ENCODE results near the gene PRKCA.

Gene PRKCA

DNA sequence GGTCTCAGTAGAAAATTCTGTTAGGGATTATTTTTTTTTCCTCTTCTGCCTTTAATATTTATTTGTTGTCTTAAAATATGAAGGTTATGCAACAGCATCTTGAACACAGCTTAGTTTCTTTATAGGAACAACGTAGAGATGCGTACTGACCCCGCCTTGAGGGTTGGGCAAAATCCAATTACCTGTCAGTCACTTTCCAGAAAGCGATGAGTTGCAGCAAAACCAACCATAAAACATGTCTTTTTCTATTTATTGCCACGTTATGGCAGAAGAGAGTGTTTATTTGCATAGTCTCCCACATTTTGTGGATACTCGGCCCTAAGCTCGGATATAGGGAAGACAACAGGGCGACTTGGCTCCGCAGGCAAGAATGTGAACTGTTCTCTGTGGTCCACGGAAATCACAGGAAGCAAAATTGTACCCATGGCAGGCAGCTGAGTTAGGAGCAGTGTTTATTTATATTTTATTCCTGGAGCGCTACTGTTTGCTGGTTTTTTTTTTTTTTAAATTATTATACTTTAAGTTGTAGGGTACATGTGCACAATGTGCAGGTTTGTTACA lies 488.2 kb downstream of the PRKCA start:
- no peak for DNase-seq

DNA sequence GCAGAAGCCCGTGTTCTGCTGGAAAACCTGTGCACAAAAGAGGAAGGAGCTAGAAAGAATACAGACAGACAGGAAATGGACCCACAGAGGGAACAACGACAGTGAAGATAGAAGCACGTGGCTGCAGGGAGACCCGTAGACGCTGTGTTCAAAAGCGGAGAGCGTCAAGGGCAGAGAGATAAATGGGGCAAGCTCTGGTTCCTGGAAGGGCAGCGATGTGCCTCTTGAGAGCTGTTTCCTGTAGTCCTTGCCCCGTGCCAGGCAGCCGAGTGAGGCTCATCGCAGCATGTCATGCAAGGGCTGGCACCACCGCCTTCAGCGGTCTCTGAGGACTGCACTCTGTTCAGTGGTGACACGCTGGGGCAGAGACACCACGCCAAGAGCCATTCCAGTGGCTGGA lies 488.9 kb downstream of the PRKCA start:
- no peak for DNase-seq

DNA sequence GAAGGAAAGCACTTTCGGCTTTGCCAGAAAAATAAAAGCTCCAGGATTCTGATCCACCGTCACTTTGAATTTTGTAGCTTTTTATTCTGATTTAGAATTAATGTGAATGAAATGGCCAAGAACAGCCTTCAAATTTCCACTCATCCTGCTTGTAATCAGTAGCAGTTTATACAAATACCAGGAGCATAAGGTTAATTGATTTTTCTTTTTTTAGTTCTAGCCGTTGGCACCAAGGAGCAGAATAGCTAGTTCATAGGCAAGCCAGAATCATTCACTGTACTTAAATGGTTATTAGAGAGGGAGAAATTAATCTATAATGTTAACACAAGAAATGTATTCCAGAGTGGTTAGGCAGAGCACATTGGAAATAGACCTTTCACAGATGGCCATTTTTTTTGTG lies 491.4 kb downstream of the PRKCA start:
- DNase-seq: no peak

DNA sequence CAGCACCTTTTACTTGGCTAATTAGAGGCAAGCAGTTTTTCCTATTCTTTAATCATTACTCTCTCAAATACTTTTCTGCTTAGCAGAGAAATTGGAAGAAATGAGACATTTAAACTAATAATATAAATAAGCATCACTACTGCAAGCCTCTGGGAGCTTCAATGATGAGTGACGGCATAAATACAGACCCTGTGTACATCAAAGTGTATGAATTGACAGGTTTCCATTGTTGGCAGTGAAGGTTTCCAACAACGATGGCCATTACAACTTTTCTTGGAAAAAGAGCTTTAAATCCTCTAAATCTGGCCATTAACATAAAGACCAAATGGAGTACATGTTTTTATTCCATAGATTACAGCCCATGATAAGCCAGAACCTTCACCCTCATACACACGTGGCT lies 493.1 kb downstream of the PRKCA start:
- DNase-seq: no peak

DNA sequence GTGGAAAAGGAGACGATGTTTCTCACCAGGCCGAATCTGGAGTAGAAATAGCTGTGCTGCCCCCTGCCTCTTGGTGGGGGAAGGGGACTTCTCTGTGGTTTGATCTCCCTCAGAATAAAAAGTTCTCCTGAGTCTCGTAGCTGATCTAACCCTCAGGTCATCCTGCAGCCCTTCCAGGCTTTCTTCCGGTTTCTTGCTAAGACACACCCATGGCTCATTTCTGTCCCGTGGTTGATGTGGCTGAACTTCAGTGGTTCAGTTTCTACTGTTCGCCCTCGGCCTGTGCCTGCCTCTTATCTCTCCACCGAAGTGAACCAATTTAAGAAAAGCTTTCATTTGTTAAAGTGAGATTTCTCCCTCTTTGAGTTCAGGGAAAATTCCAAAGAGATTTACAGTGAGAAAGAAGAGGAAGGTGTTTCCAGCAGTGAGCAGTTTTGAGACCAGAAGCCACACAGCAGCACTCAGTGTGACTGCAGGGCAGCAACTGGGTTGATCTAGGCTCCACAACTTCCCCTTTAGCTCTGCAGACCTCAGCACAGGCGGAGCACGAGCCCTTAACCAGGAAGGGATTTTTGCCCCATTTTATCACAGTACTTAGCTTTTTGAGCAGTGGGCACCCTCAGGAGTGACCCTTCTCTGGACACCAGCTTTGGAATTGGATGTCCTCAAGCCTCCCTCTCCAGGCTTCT lies 497.6 kb downstream of the PRKCA start:
- no peak for DNase-seq

DNA sequence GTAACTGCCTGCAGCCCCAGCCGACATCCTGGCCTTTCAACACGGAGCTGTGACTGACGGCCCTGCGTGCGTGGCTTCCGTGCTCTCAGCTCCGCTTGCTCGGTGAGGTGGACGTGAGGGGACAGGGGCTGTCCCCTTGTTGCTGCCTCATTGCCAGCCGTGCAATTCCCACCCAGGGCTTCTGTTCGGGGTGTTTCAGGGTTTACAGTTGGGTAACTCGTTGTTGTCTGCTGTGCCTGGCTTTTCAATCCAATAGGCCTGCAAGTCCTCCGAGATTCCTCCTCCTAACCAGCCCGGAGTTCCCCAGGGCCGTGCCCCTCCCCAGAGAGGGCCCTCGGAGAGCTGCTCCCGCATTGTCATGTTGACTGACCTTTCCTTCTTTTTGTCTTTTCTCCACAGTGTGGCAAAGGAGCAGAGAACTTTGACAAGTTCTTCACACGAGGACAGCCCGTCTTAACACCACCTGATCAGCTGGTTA lies 501.1 kb downstream of the PRKCA start:
- DNase-seq: no peak

DNA sequence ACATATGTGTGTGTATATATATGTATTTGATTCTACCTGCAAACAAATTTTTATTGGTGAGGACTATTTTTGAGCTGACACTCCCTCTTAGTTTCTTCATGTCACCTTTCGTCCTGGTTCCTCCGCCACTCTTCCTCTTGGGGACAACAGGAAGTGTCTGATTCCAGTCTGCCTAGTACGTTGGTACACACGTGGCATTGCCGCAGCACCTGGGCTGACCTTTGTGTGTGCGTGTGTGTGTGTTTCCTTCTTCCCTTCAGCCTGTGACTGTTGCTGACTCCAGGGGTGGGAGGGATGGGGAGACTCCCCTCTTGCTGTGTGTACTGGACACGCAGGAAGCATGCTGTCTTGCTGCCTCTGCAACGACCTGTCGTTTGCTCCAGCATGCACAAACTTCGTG lies 503.2 kb downstream of the PRKCA start:
- no peak for DNase-seq

DNA sequence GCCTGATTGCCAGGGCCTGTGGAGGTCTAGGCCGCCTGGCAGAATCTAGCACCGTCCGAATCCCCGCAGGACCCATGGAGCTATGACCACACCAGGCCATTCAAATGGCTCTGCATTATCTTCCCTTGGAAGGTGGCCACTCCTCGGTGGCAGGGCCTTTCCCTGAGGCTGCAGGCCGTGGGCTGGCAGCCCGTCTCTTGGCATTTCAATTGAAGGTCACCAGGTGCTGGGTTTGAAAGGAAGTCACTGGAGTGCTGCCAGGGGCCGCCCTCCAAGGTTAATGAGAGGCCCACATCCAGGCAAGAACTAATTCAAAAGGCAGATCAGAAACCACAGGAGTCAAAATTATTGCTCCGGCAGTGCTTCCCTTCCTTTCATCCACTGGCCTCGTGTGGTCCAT lies 504.8 kb downstream of the PRKCA start:
- no peak for DNase-seq

DNA sequence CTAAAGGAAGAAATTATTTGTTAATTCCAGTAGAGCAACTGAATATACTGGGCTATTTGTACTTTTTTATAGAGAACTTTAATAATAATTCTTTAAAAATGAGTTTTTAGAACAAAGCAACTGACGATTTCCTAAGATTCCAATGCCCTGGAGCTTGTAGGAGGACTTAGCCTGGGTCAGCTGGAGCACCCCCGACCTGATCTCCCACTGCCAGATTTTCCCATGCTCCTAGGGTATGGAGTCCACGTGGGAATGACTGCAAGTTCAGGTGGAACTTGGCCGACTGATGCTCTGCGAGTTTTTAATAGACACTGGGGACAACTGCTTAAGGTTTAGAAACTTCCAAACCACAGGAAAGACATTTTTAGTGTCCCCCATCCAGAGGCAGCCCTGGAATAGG lies 507.0 kb downstream of the PRKCA start:
- no peak for DNase-seq

DNA sequence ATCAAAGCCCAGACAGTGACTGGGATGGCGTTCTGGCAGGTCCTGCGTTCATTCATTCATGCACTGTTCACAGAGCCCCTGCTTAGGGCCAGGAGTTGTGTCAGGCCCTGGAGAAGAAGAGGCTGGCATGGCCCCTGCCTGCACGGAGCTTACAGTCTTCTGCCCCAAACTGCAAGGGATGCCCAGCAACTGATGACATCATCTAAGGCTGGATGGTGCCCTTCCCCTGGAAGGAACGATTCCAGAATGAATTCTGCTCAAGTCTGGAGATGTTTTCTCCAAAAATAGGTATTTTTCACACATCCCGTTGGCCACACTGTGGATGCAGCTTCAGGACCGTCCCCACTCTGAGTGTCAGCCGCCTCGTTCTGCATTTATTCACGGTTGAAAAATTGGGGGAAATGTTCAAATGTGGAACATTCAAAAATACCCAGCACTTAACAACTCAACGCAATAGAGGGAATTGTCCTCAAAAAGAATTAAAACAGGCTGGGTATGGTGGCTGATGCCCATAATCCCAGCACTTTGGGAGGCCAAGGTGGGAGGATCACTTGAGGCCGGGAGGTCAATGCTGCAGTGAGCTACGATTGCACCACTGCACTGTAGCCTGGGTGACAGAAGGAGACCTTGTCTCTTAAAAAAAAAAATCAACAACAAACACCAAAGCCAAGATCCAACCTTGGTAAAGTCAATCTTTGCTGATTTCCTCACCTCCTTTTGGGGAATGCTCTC lies 508.7 kb downstream of the PRKCA start:
- no peak for DNase-seq

DNA sequence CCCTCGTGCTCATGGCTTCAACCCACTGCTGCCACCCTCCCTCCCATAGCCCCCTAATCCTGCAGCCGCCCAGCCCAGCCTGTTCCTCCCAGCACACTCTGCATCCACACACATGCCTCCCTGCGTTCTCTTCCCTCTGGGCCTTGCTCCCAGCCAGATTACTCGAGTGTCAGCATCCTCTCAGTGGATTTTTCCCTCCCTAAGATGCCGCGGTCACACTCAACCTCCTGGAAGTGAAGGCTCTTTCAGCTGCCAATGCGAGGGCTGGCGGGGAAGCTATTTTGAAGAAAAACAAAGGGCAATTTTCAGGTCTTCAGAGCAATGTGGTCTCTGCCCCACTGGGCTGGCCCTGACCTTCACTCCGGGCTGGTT lies 509.3 kb downstream of the PRKCA start:
- DNase-seq: no peak

DNA sequence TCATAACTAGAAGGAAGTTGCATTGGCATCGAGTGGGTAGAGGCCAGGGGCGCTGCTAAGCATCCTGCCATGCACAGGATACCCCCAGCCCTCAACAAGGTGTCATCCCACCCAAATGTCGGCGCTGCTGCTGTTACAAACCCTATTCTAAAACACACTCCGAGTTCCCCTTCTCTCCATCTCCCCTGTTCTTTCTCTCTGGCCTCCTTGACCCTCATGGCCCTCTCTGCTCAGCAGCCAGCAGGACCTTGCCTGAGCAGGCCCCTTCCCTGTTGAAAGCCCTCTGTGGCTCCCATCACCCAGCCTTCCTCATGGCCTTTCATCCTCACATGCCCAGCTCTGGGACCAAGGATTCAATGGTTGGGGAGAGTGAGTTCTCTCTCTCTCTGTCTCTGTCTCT lies 510.2 kb downstream of the PRKCA start:
- DNase-seq: no peak

DNA sequence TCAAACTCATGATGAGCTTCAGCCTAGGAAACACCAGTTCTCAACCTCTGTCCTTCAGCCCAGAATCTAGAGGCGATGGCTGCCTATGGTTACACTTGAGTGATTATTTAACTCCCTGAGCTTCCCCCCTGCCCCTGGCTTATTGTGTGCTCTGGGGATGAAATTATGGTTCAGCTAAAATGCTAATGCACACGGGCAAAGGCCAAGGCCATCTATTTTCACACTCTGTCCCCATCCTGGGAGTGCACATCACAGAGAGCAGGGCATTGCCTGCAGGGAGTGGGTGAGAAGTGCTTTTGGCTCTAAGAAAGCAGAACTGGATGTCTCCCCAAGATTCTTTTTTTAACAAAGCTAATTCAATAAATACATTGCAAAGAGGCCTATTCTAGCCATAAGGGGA lies 510.9 kb downstream of the PRKCA start:
- DNase-seq: no peak

DNA sequence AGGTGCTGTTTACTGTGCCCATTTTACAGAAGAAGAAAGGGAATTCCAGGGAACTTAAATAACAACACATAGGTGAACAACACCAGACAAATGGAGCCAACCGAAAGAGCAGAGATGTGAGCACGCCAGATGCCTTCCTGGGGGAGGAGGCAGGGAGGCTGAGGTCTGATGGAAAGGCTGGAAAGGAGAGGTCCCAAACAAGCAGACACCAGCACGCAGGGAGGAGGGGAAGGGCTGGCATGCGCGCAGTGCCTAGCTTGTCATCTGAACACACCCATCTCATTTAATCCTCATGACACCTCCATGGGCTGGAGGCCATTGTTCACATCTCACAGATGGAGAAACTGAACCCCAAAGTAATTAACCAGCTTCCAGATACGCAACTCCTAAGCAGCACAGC lies 511.6 kb downstream of the PRKCA start:
- no peak for DNase-seq

DNA sequence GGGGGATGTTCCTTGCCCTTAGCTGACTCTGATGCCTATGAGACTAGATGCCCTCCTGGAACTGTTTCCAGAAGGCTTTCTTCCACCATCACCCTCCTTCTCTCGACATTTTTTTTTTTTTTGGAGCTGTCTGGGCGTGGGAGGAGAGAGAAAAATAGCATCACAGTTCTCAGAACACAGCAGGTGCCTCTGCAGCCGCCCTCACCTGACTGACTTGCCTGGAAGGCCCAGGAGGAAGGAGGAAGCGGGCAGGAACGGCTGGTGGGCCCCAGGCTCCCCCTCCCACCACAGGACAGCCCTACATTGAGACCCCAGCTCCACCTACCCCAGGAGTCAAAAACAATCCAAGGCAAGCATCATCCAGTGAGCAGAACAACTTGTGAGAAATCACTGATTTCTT lies 512.2 kb downstream of the PRKCA start:
- no peak for DNase-seq

DNA sequence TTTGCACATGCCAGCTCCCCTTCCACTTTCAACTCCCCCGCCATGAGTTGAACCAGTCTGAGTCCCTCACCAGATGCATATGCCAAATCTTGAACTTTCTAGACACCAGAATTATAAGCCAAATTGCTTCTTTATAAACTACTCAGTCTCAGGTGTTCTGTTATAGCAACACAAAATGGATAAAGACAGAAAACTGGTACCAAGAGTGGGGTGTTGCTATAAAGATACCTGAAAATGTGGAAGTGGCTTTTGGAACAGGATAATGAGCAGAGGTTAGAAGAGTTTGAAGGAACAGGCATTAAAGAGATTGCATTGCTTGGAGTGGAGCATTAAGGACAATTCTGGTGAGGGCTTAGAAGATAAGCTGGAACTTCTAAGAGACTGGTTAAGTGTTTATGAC lies 515.3 kb downstream of the PRKCA start:
- DNase-seq: no peak

DNA sequence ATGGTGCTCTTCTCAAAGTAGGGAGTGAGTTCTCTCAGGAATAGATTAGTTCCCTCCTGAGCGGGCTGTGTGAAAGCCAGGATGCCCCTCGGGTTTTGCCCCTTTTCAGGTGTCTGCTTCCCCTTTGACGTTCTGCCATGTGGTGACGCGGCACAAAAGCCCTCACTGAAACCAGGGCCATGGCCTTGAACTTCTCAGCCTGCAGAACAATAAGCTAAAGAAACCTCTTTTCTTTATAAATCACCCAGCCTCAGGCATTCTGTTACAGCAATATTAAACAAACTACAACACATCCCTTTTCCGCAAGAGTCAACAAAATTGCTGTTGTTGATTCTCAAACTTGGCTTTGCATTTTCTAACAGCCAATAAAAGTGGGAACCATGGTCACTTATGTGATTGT lies 517.1 kb downstream of the PRKCA start:
- no peak for DNase-seq

DNA sequence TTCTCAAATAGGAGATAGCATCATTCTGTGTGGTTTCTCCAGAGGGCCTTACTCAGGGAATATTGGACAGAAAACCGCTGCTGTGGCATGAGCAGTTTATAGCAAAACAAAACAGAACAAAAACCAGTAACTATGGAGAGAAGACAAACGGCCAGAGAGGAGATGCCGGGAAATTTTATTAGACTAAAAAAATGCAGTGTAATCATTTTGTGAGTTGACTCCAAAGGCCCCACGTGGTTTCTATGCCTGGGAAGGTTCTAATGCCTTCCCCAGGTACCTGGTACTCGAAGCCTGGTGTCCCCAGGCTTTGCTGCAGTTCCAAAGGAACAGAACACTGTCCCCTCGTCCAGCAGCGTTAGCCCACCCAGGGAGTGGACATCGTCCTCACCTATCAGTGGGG lies 519.6 kb downstream of the PRKCA start:
- DNase-seq: no peak

DNA sequence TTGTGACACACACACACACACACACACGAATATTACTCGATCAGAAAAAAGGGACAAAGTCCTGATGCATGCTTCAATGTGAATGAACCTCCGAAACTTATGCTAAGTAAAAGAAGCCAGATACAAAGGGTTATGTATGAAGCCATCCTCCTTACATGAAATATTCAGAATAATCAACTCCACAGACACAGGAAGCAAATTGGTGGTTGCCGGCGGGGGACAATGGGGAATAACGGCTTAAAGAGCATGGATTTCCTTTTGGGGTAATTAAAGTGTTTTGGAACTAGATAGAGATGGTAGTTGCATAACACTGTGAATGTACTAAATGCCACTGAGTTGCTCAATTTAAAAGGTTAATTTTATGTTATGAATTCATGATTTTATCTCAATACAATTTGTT lies 524.4 kb downstream of the PRKCA start:
- DNase-seq: no peak

DNA sequence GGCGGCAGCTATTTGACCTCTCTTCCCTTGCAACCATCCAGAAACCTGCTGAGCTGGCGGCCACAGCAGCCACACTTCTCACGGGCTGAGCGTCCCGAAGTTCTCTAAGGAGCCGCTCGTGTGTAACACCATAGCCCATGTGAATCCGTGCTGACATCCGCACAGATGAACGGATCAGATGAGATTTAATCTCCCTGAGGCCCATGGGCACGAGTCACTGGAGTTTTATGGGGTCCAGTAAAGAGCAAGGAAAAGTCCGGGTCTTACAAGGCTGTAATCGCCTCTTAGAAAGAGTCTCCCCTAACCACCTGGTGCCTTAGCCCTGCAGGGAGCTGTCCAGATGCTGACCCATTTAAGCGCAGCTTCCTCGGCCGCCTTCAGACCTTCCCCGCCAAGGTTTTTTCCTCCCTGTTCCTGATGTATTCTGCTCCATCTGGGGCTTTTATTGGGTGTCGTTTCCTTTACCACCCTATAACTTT lies 527.0 kb downstream of the PRKCA start:
- no peak for DNase-seq

DNA sequence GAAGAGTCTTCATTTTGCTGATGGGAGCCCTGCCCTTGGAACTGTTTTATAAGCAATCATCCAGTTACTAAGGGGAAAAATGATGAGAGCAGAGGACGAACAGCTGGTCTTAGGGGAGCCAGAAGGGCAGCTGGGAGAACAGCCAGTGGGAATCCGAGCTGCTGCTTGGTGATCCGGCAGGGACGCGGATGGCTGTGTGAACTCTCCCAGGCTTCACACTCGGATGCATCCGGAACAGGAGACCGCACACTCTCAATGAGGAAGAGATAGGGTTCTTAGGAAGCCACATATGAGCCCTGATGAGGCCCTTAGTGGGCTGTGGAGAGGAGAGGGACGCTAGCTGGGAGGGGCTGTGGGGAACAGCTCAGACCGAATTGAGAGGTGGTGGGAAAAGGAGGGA lies 527.5 kb downstream of the PRKCA start:
- no peak for DNase-seq

DNA sequence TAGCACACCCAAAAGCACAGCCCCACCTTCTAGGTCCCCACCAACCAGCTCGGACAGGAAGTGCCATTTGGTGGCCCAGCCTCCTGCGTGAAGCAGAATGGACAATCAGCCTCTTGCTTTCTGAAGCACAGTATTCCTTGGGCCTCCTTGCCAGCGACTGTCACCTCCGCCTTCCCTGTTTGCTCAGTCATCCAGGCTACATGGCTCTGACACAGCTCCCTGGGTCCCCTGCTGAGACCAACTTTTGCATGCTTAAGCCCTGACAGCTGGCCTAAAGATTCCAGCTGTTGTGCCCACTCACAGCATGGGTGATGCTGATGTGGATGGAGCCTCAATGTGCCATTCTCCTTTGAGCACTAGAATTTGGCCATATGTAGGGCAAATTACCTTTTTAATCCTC lies 528.0 kb downstream of the PRKCA start:
- DNase-seq: no peak

DNA sequence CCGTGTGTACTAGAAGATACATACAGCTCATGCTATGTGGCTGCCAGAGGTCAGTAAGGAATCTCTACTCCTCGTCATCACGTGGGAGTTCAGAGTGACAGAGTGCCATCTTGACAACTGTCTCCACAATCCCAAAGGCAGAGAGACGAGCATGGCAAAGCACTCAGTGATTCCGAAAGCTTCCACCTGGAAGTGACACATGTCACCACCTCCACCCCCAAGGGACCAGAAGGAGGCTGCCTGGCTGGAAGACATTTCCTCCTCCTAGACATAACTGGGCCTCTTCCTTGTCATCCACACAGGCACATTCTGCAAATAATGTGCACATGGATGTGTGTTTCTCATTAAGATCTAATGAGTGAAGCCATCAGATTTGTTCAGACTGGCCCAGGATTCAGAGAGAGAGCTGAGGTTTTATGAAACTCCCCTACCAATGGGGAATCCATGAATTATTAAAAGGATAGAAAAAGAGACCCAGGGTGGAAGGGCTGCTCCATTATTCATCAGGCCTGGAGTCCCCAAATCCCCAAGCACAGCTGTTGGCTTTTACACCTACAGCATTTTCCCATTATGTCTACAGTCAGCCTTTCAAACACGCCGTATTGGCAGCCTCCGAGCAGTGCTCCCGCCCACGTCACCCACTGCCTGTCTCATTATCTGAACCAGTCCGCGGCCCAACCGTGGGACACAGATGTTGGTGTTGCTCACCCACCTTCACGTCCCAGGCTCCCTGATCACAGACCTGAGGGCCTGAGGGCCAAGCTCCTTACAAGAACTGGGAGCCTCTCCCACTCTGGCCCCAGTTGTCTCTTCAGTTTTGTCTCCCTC lies 529.2 kb downstream of the PRKCA start:
- no peak for DNase-seq

DNA sequence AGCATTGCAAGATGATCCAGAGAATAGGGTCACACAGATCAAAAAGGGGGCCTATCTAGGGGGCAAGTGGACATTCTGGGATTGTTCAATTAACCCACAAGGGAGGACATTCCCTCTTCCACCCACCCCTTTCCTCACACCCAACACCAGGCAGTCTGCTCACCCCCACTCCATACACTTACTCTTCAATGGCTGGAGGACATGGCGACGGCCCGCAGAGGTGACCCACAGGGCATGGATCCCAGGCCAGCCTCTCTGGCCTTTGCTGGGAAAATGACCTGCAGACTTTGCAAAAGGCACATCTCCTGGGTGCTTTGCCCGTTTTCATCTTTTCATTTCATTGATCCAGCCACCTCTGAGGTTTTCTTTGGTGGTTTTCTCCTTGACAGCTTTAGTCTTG lies 530.8 kb downstream of the PRKCA start:
- no peak for DNase-seq

Measured in NCI-H748 treated with DMSO at 0.1 percent for 48 hours (cell line).